ENCODE measurements around the gene SLC9A9. TPM values are rescaled to one million over a fixed set of nuclear protein-coding genes. Genes with fewer than 3 reads are reported as not detected.

SLC9A9 gene
- total and polyA plus RNA-seq, 4 donors, result 3.3 to 15.0 (median 6.1) TPM

DNA sequence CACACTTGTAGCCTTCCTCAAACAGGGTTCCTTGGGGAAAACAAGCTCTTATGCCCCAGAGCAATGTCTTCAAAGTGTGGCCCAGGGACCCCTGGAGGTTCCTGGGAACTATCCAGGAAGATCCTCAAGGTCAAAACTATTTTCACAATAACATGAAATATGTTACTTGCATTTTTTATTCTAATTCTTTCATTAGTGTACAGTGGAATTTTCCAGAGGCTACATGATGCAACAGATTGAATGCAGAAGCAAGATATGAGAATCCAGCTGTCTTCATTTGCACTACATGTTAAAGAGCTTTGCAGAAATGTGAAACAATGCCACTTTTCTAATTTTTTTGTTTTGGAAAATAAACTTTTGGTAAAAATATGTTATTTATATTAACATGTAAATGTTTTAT is 190.9 kb downstream of the SLC9A9 start:
- H3K36me3 ChIP-seq (ENCODE audit: control insufficient read depth in 4 of 4, insufficient read depth in 3 of 4, low read depth in 1 of 4, low read length in 3 of 4), result no peaks in the 10 kb centered on the region

DNA sequence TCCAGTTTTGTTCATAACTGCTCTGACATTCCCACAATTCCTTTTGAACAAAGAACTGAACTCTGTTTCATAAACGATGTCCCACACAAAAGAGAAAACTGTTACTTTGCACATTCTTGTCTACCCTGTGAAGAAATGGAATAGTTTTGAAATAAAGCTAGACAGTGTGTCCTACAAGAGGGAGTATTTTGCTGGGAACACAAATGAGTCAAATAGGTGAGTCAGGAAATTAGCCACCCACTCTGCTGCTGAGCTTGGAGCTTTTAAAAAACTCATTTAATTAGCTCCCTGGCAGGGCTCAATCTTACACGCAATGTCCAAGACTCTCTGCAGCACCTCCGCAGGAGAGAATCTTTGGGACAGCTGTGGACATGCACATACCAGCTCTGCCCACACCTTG is 193.4 kb downstream of the SLC9A9 start:
- Histone ChIP-seq H3K9me3 (ENCODE audit: control insufficient read depth in 4 of 4, low read length in 3 of 4) (no peaks in the 10 kb centered on the region), H3K27ac (ENCODE audit: low read depth in 1 of 2, low read length in 2 of 2) (no peak overlapping the region), H3K36me3 (ENCODE audit: control insufficient read depth in 4 of 4, insufficient read depth in 3 of 4, low read depth in 1 of 4, low read length in 3 of 4) (no peaks in the 10 kb centered on the region), H3K27me3 (ENCODE audit: control insufficient read depth in 4 of 4, insufficient read depth in 4 of 4, low read length in 3 of 4) (no peaks in the 10 kb centered on the region), H3K4me1 (ENCODE audit: control insufficient read depth in 4 of 4, insufficient read depth in 4 of 4, low read length in 3 of 4) (peaks cover 6 to 19% (median 15%) of the 10 kb centered on the region in 4 donors), H3K4me3 (ENCODE audit: low read depth in 1 of 3, low read length in 3 of 3) (no peak overlapping the region), H3K9ac (ENCODE audit: low read depth in 1 of 2, low read length in 2 of 2) (no peak overlapping the region)
- WGBS, result 60% methylated on average over 3 of the region's 3 CpGs
- DNase-seq (ENCODE audit: low spot score), result no peak
- TF ChIP-seq RAD21 (IDR thresholded peaks at IDR 0.05) (no peak), RXRA (IDR thresholded peaks at IDR 0.05) (no peak), TAF1 (conservative IDR thresholded peaks at IDR 0.05) (no peak), HNF4G (IDR thresholded peaks at IDR 0.05) (no peak), GABPA (IDR thresholded peaks at IDR 0.05 in 1 of 2, conservative IDR thresholded peaks at IDR 0.05 in 1 of 2) (no peak), EGR1 (IDR thresholded peaks at IDR 0.05; ENCODE audit: low read depth in 2 of 2) (no peak), SP1 (IDR thresholded peaks at IDR 0.05) (no peak), FOXA2 (IDR thresholded peaks at IDR 0.05) (no peak), FOXA1 (IDR thresholded peaks at IDR 0.05) (no peak), YY1 (IDR thresholded peaks at IDR 0.05) (no peak), HNF4A (conservative IDR thresholded peaks at IDR 0.05) (no peak)
- TF ChIP-seq, protein P1, sequence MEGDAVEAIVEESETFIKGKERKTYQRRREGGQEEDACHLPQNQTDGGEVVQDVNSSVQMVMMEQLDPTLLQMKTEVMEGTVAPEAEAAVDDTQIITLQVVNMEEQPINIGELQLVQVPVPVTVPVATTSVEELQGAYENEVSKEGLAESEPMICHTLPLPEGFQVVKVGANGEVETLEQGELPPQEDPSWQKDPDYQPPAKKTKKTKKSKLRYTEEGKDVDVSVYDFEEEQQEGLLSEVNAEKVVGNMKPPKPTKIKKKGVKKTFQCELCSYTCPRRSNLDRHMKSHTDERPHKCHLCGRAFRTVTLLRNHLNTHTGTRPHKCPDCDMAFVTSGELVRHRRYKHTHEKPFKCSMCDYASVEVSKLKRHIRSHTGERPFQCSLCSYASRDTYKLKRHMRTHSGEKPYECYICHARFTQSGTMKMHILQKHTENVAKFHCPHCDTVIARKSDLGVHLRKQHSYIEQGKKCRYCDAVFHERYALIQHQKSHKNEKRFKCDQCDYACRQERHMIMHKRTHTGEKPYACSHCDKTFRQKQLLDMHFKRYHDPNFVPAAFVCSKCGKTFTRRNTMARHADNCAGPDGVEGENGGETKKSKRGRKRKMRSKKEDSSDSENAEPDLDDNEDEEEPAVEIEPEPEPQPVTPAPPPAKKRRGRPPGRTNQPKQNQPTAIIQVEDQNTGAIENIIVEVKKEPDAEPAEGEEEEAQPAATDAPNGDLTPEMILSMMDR (IDR thresholded peaks at IDR 0.05; ENCODE audit: low read depth, low read length, missing input control), result no peak
- TF ChIP-seq, protein P2, sequence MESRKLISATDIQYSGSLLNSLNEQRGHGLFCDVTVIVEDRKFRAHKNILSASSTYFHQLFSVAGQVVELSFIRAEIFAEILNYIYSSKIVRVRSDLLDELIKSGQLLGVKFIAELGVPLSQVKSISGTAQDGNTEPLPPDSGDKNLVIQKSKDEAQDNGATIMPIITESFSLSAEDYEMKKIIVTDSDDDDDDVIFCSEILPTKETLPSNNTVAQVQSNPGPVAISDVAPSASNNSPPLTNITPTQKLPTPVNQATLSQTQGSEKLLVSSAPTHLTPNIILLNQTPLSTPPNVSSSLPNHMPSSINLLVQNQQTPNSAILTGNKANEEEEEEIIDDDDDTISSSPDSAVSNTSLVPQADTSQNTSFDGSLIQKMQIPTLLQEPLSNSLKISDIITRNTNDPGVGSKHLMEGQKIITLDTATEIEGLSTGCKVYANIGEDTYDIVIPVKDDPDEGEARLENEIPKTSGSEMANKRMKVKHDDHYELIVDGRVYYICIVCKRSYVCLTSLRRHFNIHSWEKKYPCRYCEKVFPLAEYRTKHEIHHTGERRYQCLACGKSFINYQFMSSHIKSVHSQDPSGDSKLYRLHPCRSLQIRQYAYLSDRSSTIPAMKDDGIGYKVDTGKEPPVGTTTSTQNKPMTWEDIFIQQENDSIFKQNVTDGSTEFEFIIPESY (IDR thresholded peaks at IDR 0.05), result no peak
- TF ChIP-seq, protein P3, sequence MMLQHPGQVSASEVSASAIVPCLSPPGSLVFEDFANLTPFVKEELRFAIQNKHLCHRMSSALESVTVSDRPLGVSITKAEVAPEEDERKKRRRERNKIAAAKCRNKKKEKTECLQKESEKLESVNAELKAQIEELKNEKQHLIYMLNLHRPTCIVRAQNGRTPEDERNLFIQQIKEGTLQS (IDR thresholded peaks at IDR 0.05), result no peak

More for the DNA sequence above, 190.9 kb downstream of the SLC9A9 start:
- H3K9me3 ChIP-seq (ENCODE audit: control insufficient read depth in 4 of 4, low read length in 3 of 4), result no peaks in the 10 kb centered on the region
- TF ChIP-seq, protein P2 (IDR thresholded peaks at IDR 0.05), result no peak
- TF ChIP-seq EGR1 (IDR thresholded peaks at IDR 0.05; ENCODE audit: low read depth in 2 of 2), result no peak
- no peak for TF ChIP-seq JUND (IDR thresholded peaks at IDR 0.05)
- TF ChIP-seq, protein P4, sequence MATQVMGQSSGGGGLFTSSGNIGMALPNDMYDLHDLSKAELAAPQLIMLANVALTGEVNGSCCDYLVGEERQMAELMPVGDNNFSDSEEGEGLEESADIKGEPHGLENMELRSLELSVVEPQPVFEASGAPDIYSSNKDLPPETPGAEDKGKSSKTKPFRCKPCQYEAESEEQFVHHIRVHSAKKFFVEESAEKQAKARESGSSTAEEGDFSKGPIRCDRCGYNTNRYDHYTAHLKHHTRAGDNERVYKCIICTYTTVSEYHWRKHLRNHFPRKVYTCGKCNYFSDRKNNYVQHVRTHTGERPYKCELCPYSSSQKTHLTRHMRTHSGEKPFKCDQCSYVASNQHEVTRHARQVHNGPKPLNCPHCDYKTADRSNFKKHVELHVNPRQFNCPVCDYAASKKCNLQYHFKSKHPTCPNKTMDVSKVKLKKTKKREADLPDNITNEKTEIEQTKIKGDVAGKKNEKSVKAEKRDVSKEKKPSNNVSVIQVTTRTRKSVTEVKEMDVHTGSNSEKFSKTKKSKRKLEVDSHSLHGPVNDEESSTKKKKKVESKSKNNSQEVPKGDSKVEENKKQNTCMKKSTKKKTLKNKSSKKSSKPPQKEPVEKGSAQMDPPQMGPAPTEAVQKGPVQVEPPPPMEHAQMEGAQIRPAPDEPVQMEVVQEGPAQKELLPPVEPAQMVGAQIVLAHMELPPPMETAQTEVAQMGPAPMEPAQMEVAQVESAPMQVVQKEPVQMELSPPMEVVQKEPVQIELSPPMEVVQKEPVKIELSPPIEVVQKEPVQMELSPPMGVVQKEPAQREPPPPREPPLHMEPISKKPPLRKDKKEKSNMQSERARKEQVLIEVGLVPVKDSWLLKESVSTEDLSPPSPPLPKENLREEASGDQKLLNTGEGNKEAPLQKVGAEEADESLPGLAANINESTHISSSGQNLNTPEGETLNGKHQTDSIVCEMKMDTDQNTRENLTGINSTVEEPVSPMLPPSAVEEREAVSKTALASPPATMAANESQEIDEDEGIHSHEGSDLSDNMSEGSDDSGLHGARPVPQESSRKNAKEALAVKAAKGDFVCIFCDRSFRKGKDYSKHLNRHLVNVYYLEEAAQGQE (IDR thresholded peaks at IDR 0.05), result no peak
- TF ChIP-seq, protein P1 (IDR thresholded peaks at IDR 0.05; ENCODE audit: low read depth, low read length, missing input control), result no peak
- no peak for TF ChIP-seq GABPA (IDR thresholded peaks at IDR 0.05 in 1 of 2, conservative IDR thresholded peaks at IDR 0.05 in 1 of 2)
- H3K4me1 ChIP-seq (ENCODE audit: control insufficient read depth in 4 of 4, insufficient read depth in 4 of 4, low read length in 3 of 4), result peaks cover 2 to 12% (median 11%) of the 10 kb centered on the region in 4 donors
- H3K27ac ChIP-seq (ENCODE audit: low read depth in 1 of 2, low read length in 2 of 2), result no peak overlapping the region
- H3K27me3 ChIP-seq (ENCODE audit: control insufficient read depth in 4 of 4, insufficient read depth in 4 of 4, low read length in 3 of 4), result no peaks in the 10 kb centered on the region
- no peak for DNase-seq (ENCODE audit: low spot score)
- no peak overlapping the region for H3K4me3 ChIP-seq (ENCODE audit: low read depth in 1 of 3, low read length in 3 of 3)
- no peak overlapping the region for H3K9ac ChIP-seq (ENCODE audit: low read depth in 1 of 2, low read length in 2 of 2)
